ENCODE measurements around the gene PCOLCE2. TPM values are rescaled to one million over a fixed set of nuclear protein-coding genes. Genes with fewer than 3 reads are reported as not detected.

Gene PCOLCE2
- total RNA-seq, 1 donor from 2014 or later = 1.7 TPM

GRCh38 chr3:142909282-142909681 lies 20.4 kb upstream of the PCOLCE2 start:
- no peak for TF ChIP-seq CTCF (IDR thresholded peaks at IDR 0.05; ENCODE audit: insufficient read depth, low read length, poor library complexity, severe bottlenecking)
- no peak for DNase-seq (ENCODE audit: low read depth)

GRCh38 chr3:142907996-142908395 lies 19.1 kb upstream of the PCOLCE2 start:
- H3K27me3 ChIP-seq (ENCODE audit: control insufficient read depth, insufficient read depth, low read length) = peaks cover 2% of the 10 kb centered on the region
- TF ChIP-seq CTCF (IDR thresholded peaks at IDR 0.05; ENCODE audit: insufficient read depth, low read length, poor library complexity, severe bottlenecking) = no peak
- no peaks in the 10 kb centered on the region for H3K36me3 ChIP-seq (ENCODE audit: control insufficient read depth, insufficient read depth, low read length)
- DNase-seq (ENCODE audit: low read depth) = no peak
- no peak overlapping the region for H3K4me3 ChIP-seq (ENCODE audit: low read depth, low read length)

More at GRCh38 chr3:142909282-142909681, 20.4 kb upstream of the PCOLCE2 start:
- no peak overlapping the region for H3K4me3 ChIP-seq (ENCODE audit: low read depth, low read length)
- peaks cover 2% of the 10 kb centered on the region for H3K27me3 ChIP-seq (ENCODE audit: control insufficient read depth, insufficient read depth, low read length)
- H3K36me3 ChIP-seq (ENCODE audit: control insufficient read depth, insufficient read depth, low read length) = no peaks in the 10 kb centered on the region

- H3K27me3 ChIP-seq (ENCODE audit: control insufficient read depth, insufficient read depth, low read length) = peaks cover 2% of the 10 kb centered on the region
- TF ChIP-seq CTCF (IDR thresholded peaks at IDR 0.05; ENCODE audit: insufficient read depth, low read length, poor library complexity, severe bottlenecking) = peak; percentile 28
- H3K4me3 ChIP-seq (ENCODE audit: low read depth, low read length) = no peak overlapping the region
- no peak for DNase-seq (ENCODE audit: low read depth)
- H3K36me3 ChIP-seq (ENCODE audit: control insufficient read depth, insufficient read depth, low read length) = no peaks in the 10 kb centered on the region
Observed at GRCh38 chr3:142904639-142905436, 16.0 kb upstream of the PCOLCE2 start.

GRCh38 chr3:142902356-142902755 lies 13.5 kb upstream of the PCOLCE2 start:
- Histone ChIP-seq H3K4me3 (ENCODE audit: low read depth, low read length) (no peak overlapping the region), H3K27me3 (ENCODE audit: control insufficient read depth, insufficient read depth, low read length) (no peaks in the 10 kb centered on the region), H3K36me3 (ENCODE audit: control insufficient read depth, insufficient read depth, low read length) (no peaks in the 10 kb centered on the region)
- no peak for DNase-seq (ENCODE audit: low read depth)
- no peak for TF ChIP-seq CTCF (IDR thresholded peaks at IDR 0.05; ENCODE audit: insufficient read depth, low read length, poor library complexity, severe bottlenecking)

GRCh38 chr3:142898346-142899213 lies 9.7 kb upstream of the PCOLCE2 start:
- H3K27me3 ChIP-seq (ENCODE audit: control insufficient read depth, insufficient read depth, low read length) = no peaks in the 10 kb centered on the region
- no peak overlapping the region for H3K4me3 ChIP-seq (ENCODE audit: low read depth, low read length)
- H3K36me3 ChIP-seq (ENCODE audit: control insufficient read depth, insufficient read depth, low read length) = no peaks in the 10 kb centered on the region
- no peak for TF ChIP-seq CTCF (IDR thresholded peaks at IDR 0.05; ENCODE audit: insufficient read depth, low read length, poor library complexity, severe bottlenecking)
- DNase-seq (ENCODE audit: low read depth) = no peak

Measured in kidney epithelial cell (primary cell).